GM21367 (cell line): Measurements from ENCODE around the gene ORC3.
"Not testable (repeated sequence)": the region's sequence is repeated elsewhere in the genome, so short reads cannot be mapped to it uniquely, and the experiment has no call there.

Experiments
- ATAC-seq: cut with Tn5 transposase; IDR thresholded peaks from one replicate; pipeline ENCODE4 v1.9.1; 2021; ENCODE audit not compliant: unreplicated experiment

ORC3 gene

DNA sequence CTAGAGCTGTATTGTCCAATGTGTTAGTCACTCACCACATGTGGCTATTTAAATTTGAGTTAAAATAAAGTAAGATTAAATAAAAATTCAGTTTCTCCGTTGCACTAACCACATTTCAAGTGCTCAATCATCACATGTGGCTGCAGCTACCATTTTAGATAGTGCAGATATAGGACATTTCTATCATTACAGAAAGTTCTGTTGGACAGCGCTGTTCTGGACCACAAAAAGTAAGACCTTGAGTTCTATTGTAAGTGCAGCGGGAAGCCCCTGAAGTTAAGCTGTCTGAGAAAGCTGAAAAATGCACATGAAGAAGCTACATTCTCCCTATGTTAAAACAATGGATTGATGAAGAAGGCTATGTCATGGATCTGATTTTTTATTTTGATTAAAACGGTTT lies 1.1 kb downstream of the ORC3 start:
- ATAC-seq: no peak

DNA sequence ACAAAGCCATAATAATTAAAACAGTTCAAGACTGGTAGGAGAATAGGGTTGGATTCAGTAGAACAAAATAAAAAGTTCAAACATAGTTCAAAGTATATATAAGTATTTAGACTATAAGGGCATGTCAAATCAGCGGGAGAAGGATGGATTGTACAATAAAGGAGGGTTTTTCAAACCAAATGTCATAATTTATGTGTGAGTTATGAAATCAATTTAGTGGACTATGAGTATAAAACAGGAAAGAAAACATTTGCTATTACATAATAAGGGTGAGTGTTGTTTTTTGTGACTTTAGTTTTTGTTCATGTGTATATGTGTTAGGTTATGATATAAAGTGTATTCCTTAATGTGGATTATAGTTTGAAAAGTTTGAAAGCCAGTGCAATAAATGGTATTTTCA lies 10.6 kb downstream of the ORC3 start:
- no peak for ATAC-seq

DNA sequence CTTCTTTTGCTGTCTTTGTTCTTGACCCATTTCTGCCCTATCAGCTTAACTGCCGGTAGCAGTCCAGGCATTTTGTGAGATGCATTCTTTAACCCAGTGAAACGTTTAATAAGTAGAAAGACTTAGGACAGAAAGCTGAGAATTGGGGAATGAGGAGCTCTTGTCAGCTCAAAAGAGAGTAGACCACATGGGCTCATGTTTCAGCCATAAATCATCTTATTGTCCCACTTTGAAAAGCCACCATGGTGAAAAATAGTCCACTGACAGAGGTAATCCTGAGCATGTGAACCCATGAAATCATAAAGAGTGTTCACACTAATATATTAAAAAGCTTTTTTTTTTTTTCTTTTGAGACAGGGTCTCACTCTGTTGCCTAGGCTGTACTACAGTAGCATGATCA lies 16.3 kb downstream of the ORC3 start:
- no peak for ATAC-seq

DNA sequence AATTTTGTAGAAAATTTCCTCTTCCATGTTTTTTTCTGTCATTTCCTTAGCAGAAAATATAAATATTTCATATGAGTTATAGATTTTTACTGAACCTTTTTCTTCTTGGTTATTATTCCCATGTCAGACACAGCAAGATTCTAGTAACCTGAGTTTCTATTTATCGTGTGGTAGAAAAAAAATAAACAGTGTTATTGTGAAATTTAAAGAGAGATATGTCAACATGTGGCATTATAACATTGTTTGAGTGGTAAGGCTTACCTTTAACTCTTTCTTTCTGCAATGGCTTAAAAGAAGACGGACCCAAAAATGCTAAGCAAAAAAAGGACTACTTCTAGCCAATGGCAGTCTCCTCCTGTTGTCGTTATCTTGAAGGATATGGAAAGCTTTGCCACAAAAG lies 18.9 kb downstream of the ORC3 start:
- no peak for ATAC-seq

DNA sequence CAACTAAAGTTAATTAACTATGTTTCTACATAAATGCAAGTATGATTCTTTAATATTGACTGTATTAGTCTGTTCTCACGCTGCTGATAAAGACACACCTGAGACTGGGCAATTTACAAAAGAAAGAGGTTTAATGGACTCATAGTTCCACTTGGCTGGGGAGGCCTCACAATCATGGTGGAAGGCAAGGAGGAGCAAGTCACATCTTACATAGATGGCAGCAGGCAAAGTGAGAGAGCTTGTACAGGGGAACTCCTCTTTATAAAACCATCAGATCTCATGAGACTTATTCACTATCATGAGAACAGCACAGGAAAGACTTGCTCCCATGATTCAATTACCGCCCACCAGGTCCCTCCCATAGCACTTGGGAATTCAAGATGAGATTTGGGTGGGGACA lies 23.1 kb downstream of the ORC3 start:
- not testable (repeated sequence) for ATAC-seq

DNA sequence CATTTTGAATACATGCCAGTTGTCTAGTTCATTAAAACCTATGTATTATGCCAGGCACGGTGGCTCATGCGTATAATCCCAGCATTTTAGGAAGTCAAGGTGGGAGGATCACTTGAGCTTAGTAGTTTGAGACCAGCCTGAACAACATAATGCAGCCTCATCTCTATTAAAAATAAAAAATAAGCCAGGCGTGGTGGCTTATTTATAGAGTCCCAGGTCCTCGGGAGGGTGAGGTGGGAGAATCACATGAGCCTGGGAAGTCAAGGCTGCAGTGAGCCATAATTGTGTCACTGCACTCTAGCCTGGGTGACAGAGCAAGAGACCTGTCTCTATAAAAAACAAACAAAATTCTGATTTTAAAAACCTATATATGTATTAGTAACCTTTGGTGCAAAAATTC lies 27.5 kb downstream of the ORC3 start:
- no peak for ATAC-seq

DNA sequence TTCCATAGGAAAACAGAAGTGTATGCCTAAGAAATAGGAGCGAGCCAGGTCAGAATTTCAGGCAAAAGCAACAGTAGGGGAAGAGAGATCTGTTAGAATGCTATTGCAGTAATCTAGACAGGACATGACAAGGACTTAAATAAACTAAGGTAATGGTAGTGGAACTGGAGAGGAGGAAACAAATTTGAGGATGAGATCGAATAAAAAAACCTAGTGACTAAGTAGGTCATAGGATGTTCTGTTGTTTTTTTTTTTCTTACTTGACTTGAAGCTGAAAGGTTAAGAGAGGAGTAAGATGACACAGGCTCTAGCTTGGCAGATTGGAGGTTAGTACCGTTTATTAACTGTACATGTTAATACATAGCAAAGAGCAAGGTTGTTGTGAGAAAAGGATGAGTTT lies 28.6 kb downstream of the ORC3 start:
- no peak for ATAC-seq

DNA sequence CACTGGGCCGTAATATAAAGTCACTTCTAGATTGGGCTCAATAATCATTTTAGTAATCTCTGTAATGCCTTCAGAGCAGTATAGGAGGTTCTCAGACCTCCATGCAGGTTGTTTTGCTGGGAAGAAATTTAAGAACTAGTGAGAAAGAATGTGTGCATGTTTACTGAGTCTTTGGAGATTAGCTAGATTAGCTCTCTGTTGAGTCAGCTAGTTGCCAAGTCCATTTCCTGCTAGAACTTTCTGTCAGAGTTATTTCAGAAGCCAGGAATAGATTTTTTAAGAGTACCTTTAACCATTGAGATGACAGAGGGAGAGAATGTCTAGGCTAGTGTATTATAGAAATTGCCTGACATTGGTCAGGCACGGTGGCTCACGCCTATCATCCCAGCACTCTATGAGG lies 33.3 kb downstream of the ORC3 start:
- ATAC-seq: no peak

DNA sequence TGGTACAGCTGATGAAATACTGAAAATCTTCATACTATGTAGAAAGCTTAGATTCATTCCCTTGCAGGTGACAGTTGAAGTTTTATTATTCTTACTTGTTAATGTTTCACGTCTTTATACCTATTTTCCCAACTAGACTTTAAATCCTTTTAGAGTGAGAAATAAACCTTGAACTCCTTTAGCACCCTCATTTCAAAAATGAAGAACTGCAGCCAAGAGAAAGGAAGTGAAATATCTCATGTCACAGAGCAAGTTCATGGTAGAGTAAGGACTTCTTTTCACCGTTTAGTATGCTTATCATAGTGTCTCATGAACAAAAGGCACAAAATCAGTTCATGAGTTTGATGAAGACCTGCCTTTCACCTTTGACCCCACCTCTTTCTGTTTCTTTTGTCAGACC lies 38.5 kb downstream of the ORC3 start:
- ATAC-seq: no peak

DNA sequence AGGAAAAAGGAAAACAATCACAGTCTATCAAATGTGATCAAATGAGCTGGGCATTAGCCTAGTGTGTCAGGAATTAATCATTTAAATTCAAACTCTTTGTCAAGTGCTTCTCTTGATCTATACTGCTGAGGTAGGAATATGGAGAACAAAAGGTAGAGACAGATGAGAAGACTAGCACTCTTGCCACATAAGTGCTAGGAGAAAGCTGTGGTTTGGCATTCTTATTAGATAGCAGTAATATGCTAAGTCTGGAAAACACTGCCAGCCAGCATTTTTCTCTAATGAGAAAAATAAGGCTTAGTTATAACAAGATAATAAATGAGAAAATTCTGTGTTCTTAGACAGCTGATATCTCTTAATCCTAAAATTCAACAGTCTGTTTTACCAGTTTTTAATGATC lies 38.9 kb downstream of the ORC3 start:
- ATAC-seq: no peak

DNA sequence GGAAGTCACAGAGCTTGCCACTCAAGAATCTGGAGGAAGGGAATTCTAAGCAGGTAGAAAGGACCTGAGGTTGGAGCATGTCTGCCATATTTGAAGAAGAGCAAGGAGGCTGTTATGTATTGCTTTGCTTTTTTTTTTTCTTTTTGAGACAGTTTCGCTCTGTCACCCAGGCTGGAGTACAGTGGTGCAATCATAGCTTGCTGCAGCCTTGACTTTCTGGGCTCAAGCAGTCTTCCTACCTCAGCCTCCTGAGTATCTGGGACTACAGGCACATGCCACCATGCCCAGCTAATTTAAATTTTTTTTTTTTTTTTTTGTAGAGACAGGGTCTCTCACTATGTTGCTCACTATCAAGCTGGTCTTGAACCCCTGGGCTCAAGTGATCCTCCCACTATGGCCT lies 40.8 kb downstream of the ORC3 start:
- no peak for ATAC-seq

DNA sequence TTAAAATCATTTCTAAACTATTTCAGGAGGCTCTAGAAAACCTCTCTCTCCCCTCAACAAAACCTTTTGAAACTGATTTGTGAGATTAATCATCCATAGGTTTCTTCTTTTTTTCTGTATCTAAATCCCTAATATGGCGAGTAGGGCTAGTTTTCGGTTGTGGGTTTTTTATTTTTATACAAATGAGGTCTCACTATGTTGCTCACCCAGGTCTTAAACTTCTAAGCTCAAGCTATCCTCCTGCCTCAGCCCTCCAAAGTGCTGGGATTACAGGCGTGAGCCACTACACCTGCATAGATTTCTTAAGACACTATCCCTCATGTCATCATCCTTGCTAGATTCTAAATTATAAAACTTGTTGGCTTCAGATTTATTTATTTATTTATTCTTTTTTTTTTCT lies 43.9 kb downstream of the ORC3 start:
- ATAC-seq: no peak

DNA sequence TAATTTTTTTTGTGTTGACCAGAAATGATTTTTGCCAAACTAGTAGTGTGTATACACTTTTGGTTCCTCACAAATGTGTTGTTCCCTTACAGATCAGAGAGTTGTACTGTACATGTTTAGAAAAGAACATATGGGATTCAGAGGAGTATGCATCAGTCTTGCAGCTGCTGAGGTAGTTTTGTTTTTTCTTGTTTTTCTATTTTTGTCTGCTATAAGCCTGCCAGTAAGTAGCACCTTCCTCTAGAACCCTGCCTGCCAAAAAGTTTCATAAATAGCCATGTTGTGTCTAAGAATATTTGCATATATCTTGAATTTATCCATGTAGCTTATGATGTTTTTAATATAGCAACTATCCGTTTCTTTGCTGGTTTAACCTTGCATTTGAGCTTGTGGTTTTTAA lies 46.4 kb downstream of the ORC3 start:
- ATAC-seq: no peak

DNA sequence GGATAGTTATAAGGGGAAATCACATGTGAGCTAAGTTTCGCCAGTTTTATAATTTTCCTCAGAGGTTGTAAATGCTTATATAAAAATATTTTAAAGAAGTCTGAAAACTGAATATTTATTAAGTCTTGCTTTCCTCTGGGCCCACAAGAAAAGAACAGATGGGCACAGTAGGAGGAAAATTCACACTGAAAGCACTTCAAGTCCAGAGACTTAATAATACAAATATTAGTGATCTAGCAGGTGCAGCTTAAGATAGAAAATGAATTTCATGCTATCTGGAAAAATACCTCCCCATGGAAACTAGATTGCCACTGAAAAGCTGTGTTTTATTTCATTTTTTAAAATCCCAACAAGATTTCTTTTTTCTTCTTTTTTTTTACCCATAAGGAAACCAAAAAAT lies 47.2 kb downstream of the ORC3 start:
- ATAC-seq: no peak

DNA sequence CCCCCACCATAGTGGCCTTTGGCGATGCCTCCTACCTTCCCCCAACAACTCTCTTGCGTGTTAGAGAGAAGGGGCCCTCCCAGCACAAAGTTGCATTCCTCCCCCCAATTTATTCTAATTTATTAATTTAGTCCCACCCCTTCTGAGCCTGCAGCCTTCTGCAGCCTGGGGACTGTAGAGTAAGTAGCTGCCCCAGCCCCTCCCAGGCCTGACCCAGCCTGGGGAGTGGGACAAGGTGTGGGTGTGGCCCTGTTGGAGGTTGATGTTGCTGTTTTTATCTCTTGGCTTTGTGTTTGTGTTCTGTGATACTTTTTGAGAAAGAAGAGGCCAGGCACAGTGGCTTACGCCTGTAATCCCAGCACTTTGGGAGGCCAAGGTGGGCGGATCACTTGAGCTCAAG lies 49.4 kb downstream of the ORC3 start:
- ATAC-seq: no peak

DNA sequence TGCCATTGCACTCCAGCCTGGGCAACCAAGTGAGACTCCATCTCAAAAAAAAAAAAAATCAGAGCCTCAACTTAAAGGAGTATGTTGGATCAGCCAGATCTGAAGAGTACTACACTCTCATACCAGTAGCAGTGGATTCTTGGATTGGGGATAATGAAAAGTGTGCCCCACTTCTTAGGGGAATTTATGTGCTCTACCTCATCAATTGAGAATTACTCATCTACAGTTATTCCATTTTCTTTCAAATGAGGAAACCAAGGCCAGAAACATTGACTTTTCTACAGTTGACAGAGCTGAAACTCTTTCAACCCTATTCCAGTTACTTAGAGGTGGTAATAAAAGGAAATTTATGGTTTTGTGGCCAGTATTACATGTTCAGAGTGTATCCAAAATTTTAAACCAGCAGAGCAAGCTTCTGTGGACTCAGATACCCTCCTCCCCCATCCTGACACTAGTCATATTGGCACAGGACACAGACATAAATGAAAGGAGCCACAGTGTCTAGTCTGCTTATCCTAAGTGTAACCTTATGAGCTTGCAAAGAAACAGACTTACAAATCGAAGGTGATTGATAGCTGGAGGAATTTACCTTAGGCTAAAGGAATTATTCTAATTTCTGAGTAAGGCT lies 51.2 kb downstream of the ORC3 start:
- ATAC-seq: no peak

DNA sequence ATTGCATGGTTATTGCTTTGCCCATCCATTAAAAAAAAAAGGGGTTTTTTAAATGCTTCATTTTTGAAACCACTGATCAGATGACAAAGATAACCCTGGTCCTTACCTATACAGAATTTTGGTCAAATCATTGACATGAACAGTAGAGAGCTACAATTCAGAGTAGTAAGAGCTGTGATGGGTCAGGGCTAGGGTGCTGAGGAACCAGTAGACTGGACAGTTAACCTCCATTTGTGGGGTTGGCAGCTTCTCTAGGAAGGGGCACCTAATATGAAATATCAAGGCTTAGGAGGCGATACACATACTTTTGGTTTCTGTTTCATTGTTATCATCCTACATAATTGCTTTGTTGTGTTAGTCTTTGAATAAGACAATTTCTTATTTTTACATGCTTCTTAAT lies 55.1 kb downstream of the ORC3 start:
- no peak for ATAC-seq

DNA sequence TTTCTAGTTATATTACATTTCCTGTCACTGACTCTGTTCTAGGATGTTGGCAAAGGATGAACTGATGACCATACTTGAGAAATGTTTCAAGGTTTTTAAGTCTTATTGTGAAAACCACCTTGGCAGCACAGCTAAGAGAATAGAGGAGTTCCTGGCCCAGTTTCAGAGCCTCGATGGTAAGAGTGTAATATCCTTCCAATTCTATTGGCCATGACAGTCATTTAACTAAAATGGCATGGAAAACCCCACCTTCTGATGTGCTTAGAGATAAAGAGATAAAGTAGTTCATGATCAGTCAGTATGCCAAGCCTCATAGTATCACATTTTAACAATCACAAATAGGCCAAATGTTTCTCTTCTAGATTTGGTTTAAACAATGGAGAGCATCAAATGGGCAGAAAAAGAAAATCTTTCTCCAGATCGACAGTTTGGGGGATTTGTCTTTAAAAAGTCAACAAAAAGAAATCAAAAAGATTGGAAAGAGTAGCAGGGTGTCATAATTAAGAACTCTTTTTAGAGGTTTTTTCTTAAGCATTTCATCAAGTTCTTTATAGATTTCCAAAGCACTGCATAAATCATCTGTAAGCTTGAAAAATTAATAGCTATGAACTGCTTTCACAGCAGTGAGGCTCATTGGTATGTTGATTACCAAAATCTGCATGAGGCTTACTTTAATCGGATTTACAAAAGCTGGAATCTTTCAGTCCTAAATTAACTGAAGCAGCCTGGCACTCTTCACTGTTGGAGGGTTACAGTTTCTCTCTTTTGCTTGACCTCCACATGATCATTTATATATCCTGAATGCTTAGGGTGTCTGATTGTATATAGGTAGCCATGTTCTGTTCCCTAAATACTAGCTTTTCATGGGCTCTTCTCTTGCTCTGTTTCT lies 63.4 kb downstream of the ORC3 start:
- no peak for ATAC-seq

DNA sequence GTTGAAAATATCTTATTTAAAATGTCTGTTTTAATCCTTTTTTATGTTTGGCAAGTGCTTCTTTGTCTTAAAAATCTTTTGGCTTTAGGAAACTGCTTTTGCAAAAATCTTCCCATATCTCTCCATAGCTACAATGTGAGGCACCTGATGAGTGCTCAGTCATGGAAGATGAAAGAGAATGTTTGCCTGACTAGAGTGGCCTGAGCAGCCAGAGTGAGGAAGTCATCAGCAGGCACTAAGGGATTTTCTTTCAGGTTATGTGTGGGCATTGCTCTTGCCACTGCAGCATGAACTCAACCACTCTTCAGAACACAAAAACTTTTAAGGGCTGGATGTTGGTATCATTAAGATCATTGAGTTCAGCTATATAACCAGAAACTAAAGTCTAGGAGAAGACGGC lies 64.2 kb downstream of the ORC3 start:
- no peak for ATAC-seq

DNA sequence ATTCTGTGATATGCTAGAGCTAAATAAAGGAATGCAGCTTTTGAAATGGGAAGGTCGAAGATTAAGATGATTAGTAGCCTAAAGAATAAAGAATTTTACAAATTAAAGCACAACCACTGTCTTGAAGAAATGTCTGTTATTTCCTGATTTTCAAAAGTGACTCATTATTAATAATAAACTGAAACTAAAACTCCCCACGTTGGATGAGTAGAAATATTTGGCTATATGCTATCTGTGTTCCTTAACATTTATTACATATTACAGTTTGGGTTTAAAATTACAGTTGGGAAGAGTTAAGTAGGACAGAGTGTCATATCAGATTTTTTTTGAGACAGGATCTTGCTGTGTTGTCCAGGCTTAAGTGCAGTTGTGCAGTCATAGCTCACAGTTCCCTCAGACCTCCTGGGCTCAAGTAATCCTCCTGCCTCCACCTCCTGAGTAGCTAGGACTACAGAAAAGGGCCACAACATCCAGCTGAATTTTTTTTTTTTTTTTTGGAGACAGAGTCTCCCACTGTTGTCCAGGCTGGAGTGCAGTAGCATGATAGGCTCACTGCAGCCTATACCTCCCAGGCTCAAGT lies 65.0 kb downstream of the ORC3 start:
- ATAC-seq: no peak

DNA sequence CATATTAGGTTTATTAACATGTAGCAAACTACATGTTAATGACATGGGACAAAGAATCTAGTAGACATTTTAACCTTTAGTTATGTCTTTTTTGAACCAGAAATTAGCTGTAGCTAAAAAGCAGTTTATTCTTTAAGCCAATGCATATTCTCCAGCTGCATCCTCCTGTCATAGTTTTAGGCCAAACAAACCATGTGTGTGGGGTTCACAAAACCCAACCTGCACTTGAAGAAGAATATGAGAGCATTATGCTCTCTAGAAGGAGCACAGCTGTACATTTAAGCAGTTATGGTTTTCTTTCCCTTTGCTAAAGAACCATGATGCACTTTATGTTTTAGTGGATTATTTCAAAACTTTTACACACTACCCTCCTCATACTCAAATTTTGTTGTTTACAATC lies 65.9 kb downstream of the ORC3 start:
- no peak for ATAC-seq

DNA sequence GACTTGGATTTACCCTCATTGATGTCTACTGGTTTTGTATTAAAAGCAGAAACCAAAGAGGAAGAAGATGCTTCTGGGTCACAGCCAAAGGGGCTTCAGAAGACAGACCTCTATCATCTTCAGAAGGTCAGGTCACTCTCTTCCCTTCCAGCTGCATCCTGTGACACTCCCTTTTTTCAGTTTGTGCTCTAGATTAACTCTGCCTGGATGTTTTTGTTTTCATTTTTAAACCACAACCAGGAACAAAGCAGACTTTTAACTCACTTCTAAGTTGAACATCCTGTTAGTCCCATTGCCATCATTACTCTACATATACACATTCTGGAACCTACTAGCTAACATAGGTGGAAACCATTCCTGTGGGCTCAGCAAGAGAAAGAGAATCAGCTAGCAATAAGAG lies 66.9 kb downstream of the ORC3 start:
- peak; percentile 75 for ATAC-seq
